Fibroblast of gingiva (primary cell): ENCODE measurements around the gene LAS1L.
A peak's percentile ranks its signal among the peaks of the same experiment; 100 is the strongest.
"Not testable (repeated sequence)": the region's sequence is repeated elsewhere in the genome, so short reads cannot be mapped to it uniquely, and the experiment has no call there.

ENCODE experiments used
- DNase-seq: peaks from one replicate; pipeline ENCODE4 v3.0.0-alpha.2; 2011; ENCODE audit warnings: low read depth

The LAS1L gene

GRCh38 chrX:65534450-65535292 is at the start of gene LAS1L:
TSS of gene LAS1L (minus strand) at chrX:65534787. CDS start at chrX:65534715, 72 bp downstream.
- DNase-seq: peak; percentile 93

- no peak for DNase-seq
Measured at GRCh38 chrX:65582450-65583082, 48.0 kb upstream of the LAS1L start.

- peak; percentile 20 for DNase-seq
Measured at GRCh38 chrX:65581661-65582339, 47.2 kb upstream of the LAS1L start.

- DNase-seq: no peak
Measured at GRCh38 chrX:65578346-65578745, 43.8 kb upstream of the LAS1L start.

GRCh38 chrX:65576160-65576559 is 41.6 kb upstream of the LAS1L start:
- DNase-seq: no peak

GRCh38 chrX:65575022-65575421 is 40.4 kb upstream of the LAS1L start:
- DNase-seq: no peak

- no peak for DNase-seq
Measured at GRCh38 chrX:65574356-65574755, 39.8 kb upstream of the LAS1L start.

- no peak for DNase-seq
Measured at GRCh38 chrX:65572971-65573370, 38.4 kb upstream of the LAS1L start.

- not testable (repeated sequence) for DNase-seq
Measured at GRCh38 chrX:65562850-65563249, 28.3 kb upstream of the LAS1L start.

GRCh38 chrX:65551489-65552339 is 17.1 kb upstream of the LAS1L start:
- DNase-seq: no peak

- DNase-seq: no peak
Measured at GRCh38 chrX:65551086-65551485, 16.5 kb upstream of the LAS1L start.

- no peak for DNase-seq
Measured at GRCh38 chrX:65545456-65545855, 10.9 kb upstream of the LAS1L start.

- DNase-seq: no peak
Measured at GRCh38 chrX:65537229-65537628, 2.6 kb upstream of the LAS1L start.

GRCh38 chrX:65536291-65536690 is 1.7 kb upstream of the LAS1L start:
- DNase-seq: no peak

GRCh38 chrX:65532016-65532415 is 2.6 kb downstream of the LAS1L start:
- no peak for DNase-seq

- DNase-seq: peak; percentile 4
Measured at GRCh38 chrX:65528705-65529340, 5.8 kb downstream of the LAS1L start.

- DNase-seq: no peak
Measured at GRCh38 chrX:65528293-65528692, 6.3 kb downstream of the LAS1L start.

GRCh38 chrX:65524139-65524538 is 10.4 kb downstream of the LAS1L start:
- no peak for DNase-seq

GRCh38 chrX:65522739-65523372 is 11.7 kb downstream of the LAS1L start:
- peak; percentile 16 for DNase-seq

- not testable (repeated sequence) for DNase-seq
Measured at GRCh38 chrX:65519530-65519929, 15.1 kb downstream of the LAS1L start.

GRCh38 chrX:65518980-65519379 is 15.6 kb downstream of the LAS1L start:
- DNase-seq: not testable (repeated sequence)
